GM23338 (cell line): ENCODE measurements around the gene TYRO3. TPM values are rescaled to one million over a fixed set of nuclear protein-coding genes. Genes with fewer than 3 reads are reported as not detected.

Experiments used
- ATAC-seq: fragments of 200-7000 bp; cut with Tn5 transposase; 3 replicates; pipeline ENCODE4 v1.9.1; 2020
- DNase-seq: peaks from one replicate; pipeline ENCODE4 v3.0.0-alpha.2; 2015; ENCODE audit warnings: low spot score
- H2AFZ ChIP-seq: fragments of 200-600 bp; sonication (generic); 2 replicates; pipeline ENCODE4 v1.8.0; 2016; ENCODE audit warnings: antibody characterized with exemption, mild to moderate bottlenecking, moderate library complexity
- H3F3A ChIP-seq: fragments of 200-600 bp; sonication (generic); replicated peaks from 2 replicates; pipeline ENCODE4 v1.8.0; 2017; ENCODE audit warnings: antibody characterized with exemption, mixed run types, low read depth
- H3K27ac ChIP-seq: fragments of 200-600 bp; sonication (generic); 2 replicates; pipeline ENCODE4 v1.6.1; 2016; ENCODE audit warnings: low read depth
- H3K27me3 ChIP-seq: fragments of 200-600 bp; sonication (generic); 2 replicates; pipeline ENCODE4 v1.8.0; 2016; ENCODE audit warnings: mild to moderate bottlenecking, mixed run types, moderate library complexity; ENCODE audit not compliant: insufficient read depth
- H3K36me3 ChIP-seq: fragments of 200-600 bp; sonication (generic); 2 replicates; pipeline ENCODE4 v1.8.0; 2016; ENCODE audit warnings: mild to moderate bottlenecking; ENCODE audit not compliant: insufficient read depth
- H3K4me1 ChIP-seq: fragments of 200-600 bp; sonication (generic); 2 replicates; pipeline ENCODE4 v1.8.0; 2016; ENCODE audit warnings: mild to moderate bottlenecking, moderate library complexity; ENCODE audit not compliant: insufficient read depth
- H3K4me2 ChIP-seq: fragments of 200-600 bp; sonication (generic); 2 replicates; pipeline ENCODE4 v1.7.1; 2017; ENCODE audit warnings: mixed run types
- H3K4me3 ChIP-seq: fragments of 200-600 bp; sonication (generic); 2 replicates; pipeline ENCODE4 v1.6.1; 2016; ENCODE audit warnings: mixed run types
- H3K79me2 ChIP-seq: fragments of 200-600 bp; sonication (generic); replicated peaks from 2 replicates; pipeline ENCODE4 v1.8.0; 2017; ENCODE audit warnings: mild to moderate bottlenecking; ENCODE audit not compliant: insufficient read depth
- H3K9me2 ChIP-seq: fragments of 200-600 bp; sonication (generic); 2 replicates; pipeline ENCODE4 v1.8.0; 2017; ENCODE audit not compliant: insufficient read depth
- H4K20me1 ChIP-seq: fragments of 200-600 bp; sonication (generic); replicated peaks from 2 replicates; pipeline ENCODE4 v1.8.0; 2017; ENCODE audit warnings: mild to moderate bottlenecking; ENCODE audit not compliant: insufficient read depth
- H3K27ac Mint-ChIP-seq: 2 replicates; pipeline ENCODE4 v1.8.0; 2020; ENCODE audit warnings: inconsistent platforms, mild to moderate bottlenecking, moderate library complexity, mixed read lengths
- H3K27me3 Mint-ChIP-seq: 3 replicates; pipeline ENCODE4 v1.8.0; 2022; ENCODE audit warnings: low read depth, mild to moderate bottlenecking, moderate library complexity, mixed read lengths, inconsistent platforms; ENCODE audit not compliant: insufficient read depth, poor library complexity
- H3K36me3 Mint-ChIP-seq: 3 replicates; pipeline ENCODE4 v1.8.0; 2021; ENCODE audit warnings: low read depth, mild to moderate bottlenecking, inconsistent platforms, moderate library complexity, mixed read lengths
- H3K4me1 Mint-ChIP-seq: 3 replicates; pipeline ENCODE4 v1.8.0; 2020; ENCODE audit warnings: mild to moderate bottlenecking, inconsistent platforms, mixed read lengths
- H3K4me3 Mint-ChIP-seq: 3 replicates; pipeline ENCODE4 v1.8.0; 2021; ENCODE audit warnings: moderate library complexity, mild to moderate bottlenecking, inconsistent platforms, mixed read lengths
- H3K9me3 Mint-ChIP-seq: 3 replicates; pipeline ENCODE4 v1.8.0; 2020; ENCODE audit warnings: moderate library complexity, mild to moderate bottlenecking, inconsistent platforms, mixed read lengths
- CREB1 ChIP-seq: fragments of 250-450 bp; sonication (Bioruptor Pico); IDR thresholded peaks from 2 replicates; pipeline ENCODE4 v1.5.0; 2020; ENCODE audit warnings: low read depth, mild to moderate bottlenecking, moderate library complexity
- ETS1 ChIP-seq: IDR thresholded peaks from 2 replicates; pipeline ENCODE4 v1.6.1; 2016; ENCODE audit warnings: antibody characterized with exemption
- EZH2 ChIP-seq: fragments of 200-600 bp; sonication (generic); IDR thresholded peaks from one replicate; pipeline ENCODE4 v1.8.0; 2017; ENCODE audit warnings: antibody characterized with exemption, mild to moderate bottlenecking, low read depth; ENCODE audit not compliant: unreplicated experiment
- EZH2phosphoT487 ChIP-seq: fragments of 200-600 bp; sonication (generic); IDR thresholded peaks from one replicate; pipeline ENCODE4 v1.8.1; 2018; ENCODE audit warnings: antibody characterized with exemption; ENCODE audit not compliant: unreplicated experiment
- NANOG ChIP-seq: IDR thresholded peaks from 2 replicates; pipeline ENCODE4 v1.6.1; 2016; ENCODE audit warnings: antibody characterized with exemption, borderline replicate concordance
- POLR2AphosphoS5 ChIP-seq: IDR thresholded peaks from 2 replicates; pipeline ENCODE4 v1.6.1; 2016; ENCODE audit warnings: antibody characterized with exemption, low read depth
- STAT1 ChIP-seq: IDR thresholded peaks from one replicate; pipeline ENCODE4 v1.6.1; 2016; ENCODE audit warnings: antibody characterized with exemption; ENCODE audit not compliant: unreplicated experiment
- ZNF331 ChIP-seq: fragments of 250-450 bp; sonication (Bioruptor Pico); IDR thresholded peaks from 2 replicates; pipeline ENCODE4 v1.5.0; 2020; ENCODE audit warnings: low read depth, mild to moderate bottlenecking, moderate library complexity
- ZNF462 ChIP-seq: fragments of 250-450 bp; sonication (Bioruptor Pico); IDR thresholded peaks from 2 replicates; pipeline ENCODE4 v1.5.0; 2020; ENCODE audit warnings: mild to moderate bottlenecking, moderate library complexity
- polyA plus RNA-seq: library from polyadenylated mRNA; unstranded; fragments of >200 nt; fragmentation: Nextera tagmentation; extraction: Ambion mirVana; gene quantifications from 2 replicates; pipeline ENCODE4 v1.2.1, GENCODE V29; 2016
- total RNA-seq: library from RNA; depleted of rRNA; stranded (reverse); fragments of >200 nt; shearing (Covaris generic); gene quantifications from 2 replicates; pipeline ENCODE4 v1.2.3, GENCODE V29; 2014
- TF ChIP-seq, protein P1 (sequence below), 2 experiments: fragments of 200-600 bp in 1 of 2; sonication (generic) in 1 of 2; conservative IDR thresholded peaks; 2 replicates each; pipeline versions ENCODE4 v1.5.1 to v1.6.1; 2016 to 2017; ENCODE audit warnings: antibody characterized with exemption in 2 of 2, low read depth in 2 of 2, mild to moderate bottlenecking in 2 of 2, moderate library complexity in 1 of 2

Gene TYRO3
- total and polyA plus RNA-seq, 2 experiments from 2014 or later, result 32.6 to 61.0 TPM

GRCh38 chr15:41521614-41522013, 37.4 kb upstream of the TYRO3 start (continued):
- TF ChIP-seq, protein P1, sequence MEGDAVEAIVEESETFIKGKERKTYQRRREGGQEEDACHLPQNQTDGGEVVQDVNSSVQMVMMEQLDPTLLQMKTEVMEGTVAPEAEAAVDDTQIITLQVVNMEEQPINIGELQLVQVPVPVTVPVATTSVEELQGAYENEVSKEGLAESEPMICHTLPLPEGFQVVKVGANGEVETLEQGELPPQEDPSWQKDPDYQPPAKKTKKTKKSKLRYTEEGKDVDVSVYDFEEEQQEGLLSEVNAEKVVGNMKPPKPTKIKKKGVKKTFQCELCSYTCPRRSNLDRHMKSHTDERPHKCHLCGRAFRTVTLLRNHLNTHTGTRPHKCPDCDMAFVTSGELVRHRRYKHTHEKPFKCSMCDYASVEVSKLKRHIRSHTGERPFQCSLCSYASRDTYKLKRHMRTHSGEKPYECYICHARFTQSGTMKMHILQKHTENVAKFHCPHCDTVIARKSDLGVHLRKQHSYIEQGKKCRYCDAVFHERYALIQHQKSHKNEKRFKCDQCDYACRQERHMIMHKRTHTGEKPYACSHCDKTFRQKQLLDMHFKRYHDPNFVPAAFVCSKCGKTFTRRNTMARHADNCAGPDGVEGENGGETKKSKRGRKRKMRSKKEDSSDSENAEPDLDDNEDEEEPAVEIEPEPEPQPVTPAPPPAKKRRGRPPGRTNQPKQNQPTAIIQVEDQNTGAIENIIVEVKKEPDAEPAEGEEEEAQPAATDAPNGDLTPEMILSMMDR (conservative IDR thresholded peaks at IDR 0.05; ENCODE audit: low read depth in 2 of 2), result no peak

- H3K9me2 ChIP-seq, result no peaks in the 10 kb centered on the region
- H3K4me2 ChIP-seq, result no peak overlapping the region
- ATAC-seq (no peak), DNase-seq (no peak)
- no peaks in the 10 kb centered on the region; the same call in 1 of the 2 replicates for H3K36me3 ChIP-seq
- TF ChIP-seq CREB1, result no peak
- H3K27ac Mint-ChIP-seq, result no peak overlapping the region
- no peak overlapping the region for H2AFZ ChIP-seq
- H3K79me2 ChIP-seq, result no peaks in the 10 kb centered on the region
- no peak overlapping the region for H3K4me3 ChIP-seq
- H3K36me3 Mint-ChIP-seq, result peaks cover 30% of the 10 kb centered on the region
- H3K27ac ChIP-seq, result no peak overlapping the region
- H3K4me1 Mint-ChIP-seq, result no peaks in the 10 kb centered on the region
- H4K20me1 ChIP-seq, result no peaks in the 10 kb centered on the region; the same call in 1 of the 2 replicates
- H3K4me3 Mint-ChIP-seq, result no peak overlapping the region
- no peaks in the 10 kb centered on the region for H3F3A ChIP-seq
- H3K27me3 Mint-ChIP-seq, result peaks cover 6% of the 10 kb centered on the region
- no peaks in the 10 kb centered on the region for H3K9me3 Mint-ChIP-seq
- no peaks in the 10 kb centered on the region for H3K4me1 ChIP-seq
- no peaks in the 10 kb centered on the region for H3K27me3 ChIP-seq
These were observed 35.9 kb upstream of the TYRO3 start for GRCh38 chr15:41523097-41523496.

DNA sequence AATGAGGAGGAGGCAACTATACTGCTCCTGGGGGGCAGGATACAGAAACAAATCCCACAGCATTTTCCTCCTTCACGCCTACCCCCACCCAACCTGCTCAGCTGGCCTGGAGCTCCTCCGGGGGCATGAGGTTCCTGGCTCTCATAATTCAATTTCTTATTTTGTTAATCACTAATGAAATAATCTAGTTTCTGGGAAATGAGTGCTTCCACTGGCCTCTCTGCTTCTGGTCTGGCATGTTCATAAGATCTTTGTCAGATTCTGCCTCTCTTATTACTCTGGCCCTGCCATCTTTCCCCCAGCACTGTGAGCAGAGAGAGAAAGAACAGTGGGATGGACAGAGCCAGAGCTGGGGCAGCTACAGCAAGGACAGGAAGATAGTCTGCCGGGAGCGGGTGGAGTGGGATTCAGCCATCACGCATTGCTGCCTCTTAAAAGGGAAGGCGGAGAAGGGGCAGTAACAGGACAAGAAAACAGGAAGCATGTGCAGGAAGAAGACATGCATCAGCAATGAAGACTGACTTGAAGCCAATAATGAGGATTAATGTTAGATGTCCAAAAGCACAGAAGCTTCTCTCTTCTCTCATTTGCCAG, 28.6 kb upstream of the TYRO3 start:
- Mint-ChIP-seq H3K4me3 (no peak overlapping the region), H3K27me3 (peaks cover 9% of the 10 kb centered on the region), H3K36me3 (peaks cover 61% of the 10 kb centered on the region), H3K27ac (no peak overlapping the region), H3K4me1 (no peaks in the 10 kb centered on the region), H3K9me3 (no peaks in the 10 kb centered on the region)
- Histone ChIP-seq H3K9me2 (no peaks in the 10 kb centered on the region), H3K4me1 (no peaks in the 10 kb centered on the region), H3F3A (0 out of 2 replicates have a peak, but pooled peaks cover 2% of the 10 kb centered on the region), H3K27me3 (no peaks in the 10 kb centered on the region), H3K79me2 (no peaks in the 10 kb centered on the region), H3K4me3 (no peak overlapping the region), H3K36me3 (peaks cover 33% of the 10 kb centered on the region), H4K20me1 (no peaks in the 10 kb centered on the region), H3K4me2 (no peak overlapping the region), H2AFZ (no peak overlapping the region), H3K27ac (no peak overlapping the region)
- DNase-seq (no peak), ATAC-seq (no peak)
- TF ChIP-seq CREB1, result no peak
- no peak for TF ChIP-seq EZH2
- TF ChIP-seq EZH2phosphoT487, result no peak
- TF ChIP-seq ETS1, result no peak
- no peak for TF ChIP-seq ZNF462 (CRISPR knock-in tag)
- no peak for TF ChIP-seq POLR2AphosphoS5
- TF ChIP-seq NANOG, result no peak
- TF ChIP-seq STAT1, result no peak
- TF ChIP-seq ZNF331 (CRISPR knock-in tag), result no peak
